NCI-H2107 treated with DMSO at 0.1 percent for 48 hours (cell line): ENCODE measurements around the gene GCHFR.
A peak's percentile ranks its signal among the peaks of the same experiment; 100 is the strongest.

Experiments
- DNase-seq: peaks from one replicate; lab custom pipeline; 2025; ENCODE audit not compliant: unreplicated experiment; lab: John Stamatoyannopoulos, UW

The GCHFR gene

GRCh38 chr15:40763801-40764628, at the start of gene GCHFR:
GCHFR (plus strand) TSS chr15:40764068; CDS start chr15:40764181, 113 bp downstream.
- DNase-seq: no peak

- DNase-seq: no peak
These were observed 49.7 kb upstream of the GCHFR start for GRCh38 chr15:40714144-40714543.

- DNase-seq: no peak
These were observed 47.7 kb upstream of the GCHFR start for GRCh38 chr15:40716165-40716564.

- DNase-seq: no peak
These were observed 42.2 kb upstream of the GCHFR start for GRCh38 chr15:40721701-40722100.

- no peak for DNase-seq
These were observed 41.5 kb upstream of the GCHFR start for GRCh38 chr15:40722354-40722753.

- no peak for DNase-seq
These were observed 40.9 kb upstream of the GCHFR start for GRCh38 chr15:40722934-40723333.

- DNase-seq: no peak
These were observed 39.9 kb upstream of the GCHFR start for GRCh38 chr15:40723919-40724318.

GRCh38 chr15:40731034-40731433, 32.8 kb upstream of the GCHFR start:
- no peak for DNase-seq

GRCh38 chr15:40736575-40736974, 27.3 kb upstream of the GCHFR start:
- no peak for DNase-seq

- peak; percentile 29 for DNase-seq
These were observed 26.8 kb upstream of the GCHFR start for GRCh38 chr15:40737048-40737447.

GRCh38 chr15:40739047-40739446, 24.8 kb upstream of the GCHFR start:
- DNase-seq: no peak

GRCh38 chr15:40739854-40740253, 24.0 kb upstream of the GCHFR start:
- DNase-seq: no peak

GRCh38 chr15:40743485-40743901, 20.4 kb upstream of the GCHFR start:
- DNase-seq: no peak

GRCh38 chr15:40743921-40744814, 19.7 kb upstream of the GCHFR start:
- DNase-seq: no peak

- no peak for DNase-seq
These were observed 19.1 kb upstream of the GCHFR start for GRCh38 chr15:40744815-40745152.

- no peak for DNase-seq
These were observed 16.9 kb upstream of the GCHFR start for GRCh38 chr15:40746916-40747418.

GRCh38 chr15:40747685-40748631, 15.9 kb upstream of the GCHFR start:
- no peak for DNase-seq

- DNase-seq: no peak
These were observed 14.7 kb upstream of the GCHFR start for GRCh38 chr15:40749151-40749630.

- DNase-seq: no peak
These were observed 13.0 kb upstream of the GCHFR start for GRCh38 chr15:40750885-40751284.

- no peak for DNase-seq
These were observed 12.1 kb upstream of the GCHFR start for GRCh38 chr15:40751745-40752144.

GRCh38 chr15:40754574-40754882, 9.3 kb upstream of the GCHFR start:
- DNase-seq: no peak
